Mesothelial cell of epicardium (in vitro differentiated cells): ENCODE measurements around the gene REEP5. TPM values are rescaled to one million over a fixed set of nuclear protein-coding genes. Genes with fewer than 3 reads are reported as not detected.
A peak's percentile ranks its signal among the peaks of the same experiment; 100 is the strongest.

ENCODE experiments used
- DNase-seq, 2 experiments: peaks; one replicate each; pipeline ENCODE4 v3.0.0; 2021; ENCODE audit warnings: low spot score in 2 of 2; ENCODE audit not compliant: unreplicated experiment in 2 of 2
- H3K27ac Mint-ChIP-seq: 2 replicates; pipeline ENCODE4 v1.8.0; 2021; ENCODE audit warnings: mixed read lengths
- H3K27me3 Mint-ChIP-seq: 2 replicates; pipeline ENCODE4 v1.8.0; 2021; ENCODE audit warnings: low read depth, mixed read lengths
- H3K36me3 Mint-ChIP-seq: 2 replicates; pipeline ENCODE4 v1.8.0; 2021; ENCODE audit warnings: mixed read lengths
- H3K4me1 Mint-ChIP-seq: 2 replicates; pipeline ENCODE4 v1.8.0; 2021; ENCODE audit warnings: mixed read lengths
- H3K4me3 Mint-ChIP-seq: 2 replicates; pipeline ENCODE4 v1.8.0; 2021; ENCODE audit warnings: mild to moderate bottlenecking, moderate library complexity, mixed read lengths
- H3K9me3 Mint-ChIP-seq: 2 replicates; pipeline ENCODE4 v1.8.0; 2021; ENCODE audit warnings: mixed read lengths
- CTCF ChIP-seq: fragments of 200-600 bp; sonication (generic); IDR thresholded peaks from one replicate; pipeline ENCODE4 v1.5.0; 2021; ENCODE audit warnings: antibody characterized with exemption; ENCODE audit not compliant: unreplicated experiment
- total RNA-seq: library from RNA; stranded (reverse); gene quantifications from 3 replicates; pipeline ENCODE4 v1.2.1, GENCODE V29; 2021

The REEP5 gene
- total RNA-seq, 1 donor from 2014 or later = 34.7 TPM

DNA sequence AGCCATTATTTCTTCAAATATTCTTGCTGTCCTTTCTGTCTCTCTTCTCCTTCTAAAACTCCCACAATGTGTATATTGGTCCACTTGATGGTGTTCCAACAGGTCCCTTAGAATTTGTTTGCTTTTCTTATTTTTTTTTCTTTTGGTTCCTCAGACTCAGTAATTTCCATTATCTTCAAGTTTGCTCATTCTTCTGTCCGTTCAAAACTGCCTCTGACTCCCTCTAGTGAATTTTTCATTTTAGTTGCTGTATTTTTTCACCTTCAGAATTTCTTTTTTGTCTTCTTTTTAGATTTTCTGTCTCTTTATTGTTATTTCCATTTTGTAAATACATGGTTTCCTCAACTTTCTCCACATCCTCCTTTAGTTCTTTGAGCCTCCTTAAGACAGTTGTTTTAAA, 67.4 kb downstream of the REEP5 start:
- TF ChIP-seq CTCF = no peak
- peaks cover 4% of the 10 kb centered on the region for H3K36me3 Mint-ChIP-seq
- no peak overlapping the region for H3K27ac Mint-ChIP-seq
- H3K27me3 Mint-ChIP-seq = peaks cover 33% of the 10 kb centered on the region
- peaks cover 8% of the 10 kb centered on the region for H3K4me1 Mint-ChIP-seq
- no peak for DNase-seq
- peaks cover 10% of the 10 kb centered on the region for H3K9me3 Mint-ChIP-seq
- H3K4me3 Mint-ChIP-seq = no peak overlapping the region

DNA sequence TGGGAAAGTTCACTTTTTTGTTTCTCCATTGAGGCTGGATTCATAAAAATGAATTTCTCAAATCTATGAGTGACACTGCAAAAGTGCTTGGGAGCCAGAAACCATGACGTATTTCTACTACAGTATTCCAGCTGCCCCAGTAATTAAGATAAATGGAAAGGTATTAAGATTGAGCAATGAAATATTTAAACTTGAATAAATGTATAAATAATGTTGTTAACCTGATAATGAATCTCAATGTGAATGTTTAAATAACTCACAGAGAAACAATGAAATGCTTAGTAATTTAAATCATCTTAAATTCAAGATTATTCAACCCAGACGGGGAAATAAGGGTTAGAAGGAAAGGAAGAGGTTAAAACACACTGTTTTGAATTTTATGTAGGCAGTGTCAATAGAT, 72.1 kb downstream of the REEP5 start:
- H3K4me1 Mint-ChIP-seq = peaks cover 25% of the 10 kb centered on the region
- no peak for DNase-seq
- peaks cover 5% of the 10 kb centered on the region for H3K9me3 Mint-ChIP-seq
- H3K27ac Mint-ChIP-seq = no peak overlapping the region
- peaks cover 4% of the 10 kb centered on the region for H3K36me3 Mint-ChIP-seq
- TF ChIP-seq CTCF = no peak
- H3K27me3 Mint-ChIP-seq = peaks cover 6% of the 10 kb centered on the region
- H3K4me3 Mint-ChIP-seq = no peak overlapping the region

GRCh38 chr5:112848116-112848811, 73.8 kb downstream of the REEP5 start:
- Mint-ChIP-seq H3K9me3 (peaks cover 3% of the 10 kb centered on the region), H3K27me3 (no peaks in the 10 kb centered on the region), H3K27ac (peak overlapping the region; percentile 70), H3K4me1 (peaks cover 25% of the 10 kb centered on the region), H3K4me3 (no peak overlapping the region), H3K36me3 (peaks cover 4% of the 10 kb centered on the region)
- peak; percentile 35 for TF ChIP-seq CTCF
- DNase-seq = no peak

DNA sequence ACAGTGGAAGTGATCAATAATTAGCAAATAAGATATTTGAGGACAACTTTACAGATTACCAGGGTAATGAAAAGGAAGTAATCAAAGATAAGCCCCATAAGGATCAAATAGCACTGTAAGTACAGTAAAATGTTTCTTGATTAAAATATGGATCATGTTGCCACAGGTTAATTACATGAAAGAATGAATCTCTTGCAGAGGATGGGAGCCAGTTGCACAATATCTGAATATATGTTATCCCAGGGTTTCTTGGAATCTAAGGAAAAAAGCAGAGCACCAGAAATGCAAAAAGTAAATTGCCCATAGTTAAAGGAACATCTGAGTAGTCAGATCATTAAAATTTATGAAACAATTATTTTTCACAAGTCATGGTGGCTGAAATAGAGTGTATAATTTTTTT, 74.7 kb downstream of the REEP5 start:
- TF ChIP-seq CTCF = no peak
- no peaks in the 10 kb centered on the region for H3K27me3 Mint-ChIP-seq
- no peak overlapping the region for H3K27ac Mint-ChIP-seq
- H3K9me3 Mint-ChIP-seq = peaks cover 6% of the 10 kb centered on the region
- H3K36me3 Mint-ChIP-seq = peaks cover 11% of the 10 kb centered on the region
- H3K4me3 Mint-ChIP-seq = no peak overlapping the region
- DNase-seq = no peak
- H3K4me1 Mint-ChIP-seq = peaks cover 25% of the 10 kb centered on the region

DNA sequence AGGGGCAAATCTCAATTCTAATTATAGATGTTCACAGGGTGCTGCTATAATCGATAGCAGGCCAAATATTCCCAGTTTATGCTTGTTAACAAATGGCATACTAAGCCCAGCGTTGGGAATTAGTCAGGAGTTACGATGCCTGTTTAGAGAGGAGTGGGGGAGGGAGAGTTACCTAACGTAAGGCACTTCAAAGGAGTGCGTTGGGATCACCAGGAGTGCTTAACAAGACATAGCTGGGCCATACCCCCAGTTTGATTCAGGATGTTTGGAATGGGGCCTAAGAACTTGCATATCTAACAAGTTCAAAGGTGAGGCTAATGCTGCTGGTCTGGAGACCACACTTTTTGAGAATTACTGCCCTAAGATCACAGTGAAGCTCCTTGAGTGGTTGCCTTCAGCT, 75.5 kb downstream of the REEP5 start:
- no peak for DNase-seq
- Mint-ChIP-seq H3K9me3 (peaks cover 8% of the 10 kb centered on the region), H3K4me1 (peaks cover 25% of the 10 kb centered on the region), H3K36me3 (peaks cover 18% of the 10 kb centered on the region), H3K4me3 (no peak overlapping the region), H3K27me3 (no peaks in the 10 kb centered on the region), H3K27ac (no peak overlapping the region)
- TF ChIP-seq CTCF = no peak
